ENCODE measurements around the gene GPATCH1.

The GPATCH1 gene

GRCh38 chr19:33063753-33064457, 17.1 kb upstream of the GPATCH1 start:
- Mint-ChIP-seq H3K4me3 (peak overlapping the region; percentile 81), H3K36me3 (ENCODE audit: low read depth) (no peaks in the 10 kb centered on the region), H3K27ac (no peak overlapping the region), H3K9me3 (no peaks in the 10 kb centered on the region), H3K27me3 (ENCODE audit: low read depth, poor library complexity) (peaks cover 68% of the 10 kb centered on the region), H3K4me1 (peaks cover 21% of the 10 kb centered on the region)
- no peak for TF ChIP-seq CTCF (IDR thresholded peaks at IDR 0.05)
- DNase-seq: peak; percentile 22

GRCh38 chr19:33064458-33064791, 16.6 kb upstream of the GPATCH1 start:
- Mint-ChIP-seq H3K27me3 (ENCODE audit: low read depth, poor library complexity) (peaks cover 68% of the 10 kb centered on the region), H3K4me3 (peak overlapping the region; percentile 81), H3K4me1 (peaks cover 19% of the 10 kb centered on the region), H3K27ac (no peak overlapping the region), H3K36me3 (ENCODE audit: low read depth) (no peaks in the 10 kb centered on the region), H3K9me3 (no peaks in the 10 kb centered on the region)
- no peak for TF ChIP-seq CTCF (IDR thresholded peaks at IDR 0.05)
- DNase-seq: no peak

DNA sequence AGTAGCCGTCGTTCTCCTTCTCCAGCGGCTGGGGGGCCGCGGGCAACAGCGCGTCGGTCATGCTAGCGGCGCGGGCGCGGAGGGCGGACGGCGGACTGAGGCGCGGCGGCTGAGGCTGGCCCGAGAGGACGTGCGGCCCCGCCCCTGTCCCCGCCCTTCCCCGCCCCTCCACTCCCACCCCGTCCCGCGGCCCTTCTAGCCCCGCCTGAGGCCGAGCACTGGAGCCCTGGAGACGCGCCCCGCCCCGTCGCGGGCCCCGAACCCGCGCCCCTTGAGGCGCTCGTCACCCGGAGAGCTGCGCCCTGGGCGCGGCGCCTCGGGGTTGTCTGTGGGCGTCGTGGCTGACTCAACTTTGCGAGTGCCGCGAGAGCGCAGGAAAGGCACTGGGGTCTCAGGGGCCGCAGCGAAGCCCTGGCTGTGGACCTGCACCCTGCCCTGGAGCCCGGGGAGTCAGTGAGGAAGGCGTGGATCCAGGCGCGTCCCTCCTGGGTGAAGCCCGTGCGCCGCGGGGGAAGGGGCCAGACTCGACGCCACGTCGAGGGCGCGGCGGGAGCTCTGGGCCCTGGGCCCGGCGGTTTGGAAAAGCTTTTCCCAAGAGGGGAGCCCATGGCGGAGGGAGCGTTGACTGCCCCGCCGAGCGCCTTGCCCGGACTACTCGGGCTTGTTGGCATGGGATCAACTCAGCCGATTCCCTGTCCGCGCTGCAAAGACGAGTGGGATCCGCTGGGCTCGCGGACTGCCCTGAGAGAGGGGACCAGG, 16.0 kb upstream of the GPATCH1 start, which contains the start of gene RHPN2:
Gene RHPN2, minus strand, starts transcription at position 97 of the 759 bp plus-strand sequence. Its CDS starts 36 bp downstream, at position 61.
- Mint-ChIP-seq H3K4me3 (peak within 1 kb of the TSS; percentile 81), H3K9me3 (no peaks in the 10 kb centered on the region), H3K27ac (no peak within 1 kb of the TSS), H3K27me3 (ENCODE audit: low read depth, poor library complexity) (peaks cover 66% of the 10 kb centered on the region), H3K4me1 (peaks cover 14% of the 10 kb centered on the region), H3K36me3 (ENCODE audit: low read depth) (no peaks in the 10 kb centered on the region)
- TF ChIP-seq CTCF (IDR thresholded peaks at IDR 0.05): no peak
- DNase-seq: peak; percentile 80

- Mint-ChIP-seq H3K4me3 (peak overlapping the region; percentile 65), H3K27me3 (ENCODE audit: low read depth, poor library complexity) (peaks cover 60% of the 10 kb centered on the region), H3K9me3 (no peaks in the 10 kb centered on the region), H3K36me3 (ENCODE audit: low read depth) (no peaks in the 10 kb centered on the region), H3K4me1 (peaks cover 5% of the 10 kb centered on the region), H3K27ac (no peak overlapping the region)
- DNase-seq: no peak
- TF ChIP-seq CTCF (IDR thresholded peaks at IDR 0.05): no peak
These were observed 14.4 kb upstream of the GPATCH1 start for GRCh38 chr19:33066543-33066942.

- TF ChIP-seq CTCF (IDR thresholded peaks at IDR 0.05): no peak
- no peaks in the 10 kb centered on the region for H3K9me3 Mint-ChIP-seq
- no peaks in the 10 kb centered on the region for H3K36me3 Mint-ChIP-seq (ENCODE audit: low read depth)
- H3K27me3 Mint-ChIP-seq (ENCODE audit: low read depth, poor library complexity): peaks cover 56% of the 10 kb centered on the region
- H3K27ac Mint-ChIP-seq: no peak overlapping the region
- no peak for DNase-seq
- H3K4me3 Mint-ChIP-seq: no peak overlapping the region
- peaks cover 5% of the 10 kb centered on the region for H3K4me1 Mint-ChIP-seq
These were observed 13.9 kb upstream of the GPATCH1 start for GRCh38 chr19:33067121-33067520.
